Neural crest cell (in vitro differentiated cells): Measurements from ENCODE around the gene GABRG3. TPM values are rescaled to one million over a fixed set of nuclear protein-coding genes. Genes with fewer than 3 reads are reported as not detected.

Experiments used
- DNase-seq: peaks from one replicate; pipeline ENCODE4 v3.0.0; 2021; ENCODE audit warnings: low read depth, mixed read lengths, low spot score
- H3K27ac Mint-ChIP-seq: one replicate; pipeline ENCODE4 v1.8.0; 2021; ENCODE audit warnings: mild to moderate bottlenecking, mixed read lengths; ENCODE audit not compliant: unreplicated experiment
- H3K27me3 Mint-ChIP-seq: 2 replicates; pipeline ENCODE4 v1.8.0; 2021; ENCODE audit warnings: low read depth, mild to moderate bottlenecking, mixed read lengths
- H3K36me3 Mint-ChIP-seq: 2 replicates; pipeline ENCODE4 v1.8.0; 2021; ENCODE audit warnings: low read depth, mild to moderate bottlenecking, mixed read lengths
- H3K4me1 Mint-ChIP-seq: 2 replicates; pipeline ENCODE4 v1.8.0; 2021; ENCODE audit warnings: mixed read lengths
- H3K4me3 Mint-ChIP-seq: one replicate; pipeline ENCODE4 v1.8.0; 2021; ENCODE audit warnings: mild to moderate bottlenecking, mixed read lengths
- H3K9me3 Mint-ChIP-seq: 2 replicates; pipeline ENCODE4 v1.8.0; 2021; ENCODE audit warnings: mixed read lengths
- total RNA-seq: library from RNA; stranded (reverse); gene quantifications from 2 replicates; pipeline ENCODE4 v1.2.1, GENCODE V29; 2021
- TF ChIP-seq, protein P1 (sequence below): fragments of 200-600 bp; sonication (generic); conservative IDR thresholded peaks from 2 replicates; pipeline ENCODE4 v1.5.0; 2021; ENCODE audit warnings: antibody characterized with exemption, mild to moderate bottlenecking

GABRG3 gene
- total RNA-seq, 1 donor from 2014 or later = 4.5 TPM

GRCh38 chr15:27134481-27134880 is 163.5 kb downstream of the GABRG3 start:
- no peak for DNase-seq
- Mint-ChIP-seq H3K27me3 (no peaks in the 10 kb centered on the region), H3K4me1 (no peaks in the 10 kb centered on the region), H3K9me3 (peaks cover 12% of the 10 kb centered on the region), H3K36me3 (peaks cover 3% of the 10 kb centered on the region), H3K4me3 (no peak overlapping the region), H3K27ac (no peak overlapping the region)
- TF ChIP-seq, protein P1, sequence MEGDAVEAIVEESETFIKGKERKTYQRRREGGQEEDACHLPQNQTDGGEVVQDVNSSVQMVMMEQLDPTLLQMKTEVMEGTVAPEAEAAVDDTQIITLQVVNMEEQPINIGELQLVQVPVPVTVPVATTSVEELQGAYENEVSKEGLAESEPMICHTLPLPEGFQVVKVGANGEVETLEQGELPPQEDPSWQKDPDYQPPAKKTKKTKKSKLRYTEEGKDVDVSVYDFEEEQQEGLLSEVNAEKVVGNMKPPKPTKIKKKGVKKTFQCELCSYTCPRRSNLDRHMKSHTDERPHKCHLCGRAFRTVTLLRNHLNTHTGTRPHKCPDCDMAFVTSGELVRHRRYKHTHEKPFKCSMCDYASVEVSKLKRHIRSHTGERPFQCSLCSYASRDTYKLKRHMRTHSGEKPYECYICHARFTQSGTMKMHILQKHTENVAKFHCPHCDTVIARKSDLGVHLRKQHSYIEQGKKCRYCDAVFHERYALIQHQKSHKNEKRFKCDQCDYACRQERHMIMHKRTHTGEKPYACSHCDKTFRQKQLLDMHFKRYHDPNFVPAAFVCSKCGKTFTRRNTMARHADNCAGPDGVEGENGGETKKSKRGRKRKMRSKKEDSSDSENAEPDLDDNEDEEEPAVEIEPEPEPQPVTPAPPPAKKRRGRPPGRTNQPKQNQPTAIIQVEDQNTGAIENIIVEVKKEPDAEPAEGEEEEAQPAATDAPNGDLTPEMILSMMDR = no peak

GRCh38 chr15:27135151-27135550 is 164.2 kb downstream of the GABRG3 start:
- Mint-ChIP-seq H3K36me3 (peaks cover 3% of the 10 kb centered on the region), H3K4me1 (no peaks in the 10 kb centered on the region)

DNA sequence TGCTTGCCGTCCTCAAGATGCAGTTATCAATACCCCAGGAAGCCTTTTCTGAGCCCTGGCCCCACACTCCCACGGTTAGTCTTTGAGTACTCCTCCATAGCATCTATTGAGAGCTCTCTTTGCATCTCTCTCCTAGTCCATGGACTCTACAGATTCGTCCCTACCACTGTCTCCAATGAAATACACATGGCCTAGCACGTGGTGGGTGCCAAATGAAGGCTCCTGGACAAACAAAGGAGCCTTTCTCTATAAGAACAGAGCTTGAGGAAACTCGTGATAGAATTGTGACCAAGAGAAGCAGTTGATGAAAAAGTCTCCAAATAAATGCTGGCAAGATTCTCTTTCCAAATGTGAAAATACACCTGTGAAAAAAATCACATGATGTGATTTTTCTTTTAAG is 166.1 kb downstream of the GABRG3 start:
- Mint-ChIP-seq H3K4me3 (no peak overlapping the region), H3K36me3 (no peaks in the 10 kb centered on the region), H3K27ac (no peak overlapping the region), H3K9me3 (peaks cover 3% of the 10 kb centered on the region), H3K27me3 (no peaks in the 10 kb centered on the region), H3K4me1 (no peaks in the 10 kb centered on the region)
- DNase-seq = no peak
- TF ChIP-seq, protein P1 = no peak

More at GRCh38 chr15:27135151-27135550, 164.2 kb downstream of the GABRG3 start:
- no peak overlapping the region for H3K4me3 Mint-ChIP-seq
- TF ChIP-seq, protein P1 = no peak
- no peak for DNase-seq
- H3K27ac Mint-ChIP-seq = no peak overlapping the region
- H3K27me3 Mint-ChIP-seq = no peaks in the 10 kb centered on the region
- peaks cover 12% of the 10 kb centered on the region for H3K9me3 Mint-ChIP-seq

GRCh38 chr15:27165590-27165989 is 194.6 kb downstream of the GABRG3 start:
- Mint-ChIP-seq H3K4me1 (peaks cover 8% of the 10 kb centered on the region), H3K9me3 (peaks cover 2% of the 10 kb centered on the region), H3K4me3 (no peak overlapping the region), H3K36me3 (peaks cover 2% of the 10 kb centered on the region), H3K27me3 (no peaks in the 10 kb centered on the region), H3K27ac (no peak overlapping the region)
- TF ChIP-seq, protein P1 = no peak
- DNase-seq = no peak

DNA sequence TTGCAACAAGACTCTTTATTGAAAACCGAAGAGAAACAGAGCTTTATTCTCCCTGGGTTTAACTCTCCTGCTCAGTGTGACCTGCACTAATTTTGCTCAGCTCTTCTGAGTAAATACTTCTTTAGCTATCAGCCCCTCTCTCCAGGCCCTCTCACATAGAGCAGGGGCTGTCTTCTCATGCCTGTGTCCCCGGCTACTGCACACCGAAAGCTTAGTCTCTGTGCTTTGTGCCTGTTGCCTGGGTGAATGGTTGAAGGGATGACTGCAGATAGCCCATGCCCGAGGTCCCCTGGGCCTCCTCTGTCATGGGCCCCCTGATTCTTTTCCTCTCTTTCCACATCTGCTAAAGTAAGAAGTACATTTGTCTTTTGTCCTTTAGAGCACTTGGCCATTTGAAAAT is 195.9 kb downstream of the GABRG3 start:
- TF ChIP-seq, protein P1 = no peak
- peaks cover 8% of the 10 kb centered on the region for H3K4me1 Mint-ChIP-seq
- peaks cover 2% of the 10 kb centered on the region for H3K9me3 Mint-ChIP-seq

DNA sequence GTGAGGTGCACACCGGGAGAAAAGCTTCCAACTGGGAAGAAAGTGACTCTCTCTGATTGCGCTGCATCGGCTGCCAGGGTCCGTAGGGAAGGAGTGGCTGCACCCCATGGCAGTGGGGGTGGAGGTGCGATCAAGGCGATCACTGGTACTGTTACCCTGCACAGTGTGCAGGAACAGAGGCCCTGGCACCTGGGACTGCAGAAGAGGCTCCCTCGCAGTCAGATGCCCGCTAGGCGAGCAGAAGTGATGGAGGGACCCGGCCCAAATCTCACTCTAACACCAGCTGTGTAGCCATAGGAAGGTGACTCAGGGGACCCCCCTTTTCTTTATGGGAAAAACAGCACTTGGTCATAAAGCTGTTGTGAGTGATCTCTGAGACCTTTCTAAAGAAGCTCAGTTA is 196.8 kb downstream of the GABRG3 start:
- peaks cover 2% of the 10 kb centered on the region for H3K9me3 Mint-ChIP-seq
- H3K27ac Mint-ChIP-seq = no peak overlapping the region
- peaks cover 2% of the 10 kb centered on the region for H3K36me3 Mint-ChIP-seq
- H3K4me3 Mint-ChIP-seq = no peak overlapping the region
- no peak for DNase-seq
- H3K4me1 Mint-ChIP-seq = peaks cover 8% of the 10 kb centered on the region
- H3K27me3 Mint-ChIP-seq = no peaks in the 10 kb centered on the region
- TF ChIP-seq, protein P1 = no peak

More for the DNA sequence above, 195.9 kb downstream of the GABRG3 start:
- DNase-seq = no peak
- H3K27ac Mint-ChIP-seq = peak overlapping the region; percentile 32
- H3K36me3 Mint-ChIP-seq = peaks cover 2% of the 10 kb centered on the region
- no peak overlapping the region for H3K4me3 Mint-ChIP-seq
- no peaks in the 10 kb centered on the region for H3K27me3 Mint-ChIP-seq
